Measurements from ENCODE around the gene RNASET2.
"Not testable (repeated sequence)": the region's sequence is repeated elsewhere in the genome, so short reads cannot be mapped to it uniquely, and the experiment has no call there.

The RNASET2 gene

GRCh38 chr6:166925141-166925996 lies 31.0 kb downstream of the RNASET2 start:
- no peak for DNase-seq

- no peak for DNase-seq
Measured at GRCh38 chr6:166924531-166924930, 31.8 kb downstream of the RNASET2 start.

GRCh38 chr6:166922937-166923336 lies 33.4 kb downstream of the RNASET2 start:
- no peak for DNase-seq

- no peak for DNase-seq
Measured at GRCh38 chr6:166921570-166921969, 34.8 kb downstream of the RNASET2 start.

GRCh38 chr6:166916824-166917223 lies 39.5 kb downstream of the RNASET2 start:
- no peak for DNase-seq

GRCh38 chr6:166915484-166915883 lies 40.9 kb downstream of the RNASET2 start:
- DNase-seq, result not testable (repeated sequence)

GRCh38 chr6:166914952-166915351 lies 41.4 kb downstream of the RNASET2 start:
- not testable (repeated sequence) for DNase-seq

GRCh38 chr6:166911248-166911677 lies 45.1 kb downstream of the RNASET2 start:
- no peak for DNase-seq

GRCh38 chr6:166910601-166911000 lies 45.7 kb downstream of the RNASET2 start:
- DNase-seq, result no peak

- DNase-seq, result no peak
Measured at GRCh38 chr6:166908811-166909210, 47.5 kb downstream of the RNASET2 start.

GRCh38 chr6:166907871-166908806 lies 48.2 kb downstream of the RNASET2 start:
- no peak for DNase-seq

- no peak for DNase-seq
Measured at GRCh38 chr6:166907373-166907841, 48.9 kb downstream of the RNASET2 start.

- DNase-seq, result no peak
Measured at GRCh38 chr6:166906376-166907044, 49.8 kb downstream of the RNASET2 start.

- no peak for DNase-seq
Measured at GRCh38 chr6:166905505-166906134, 50.7 kb downstream of the RNASET2 start.

GRCh38 chr6:166905013-166905412 lies 51.3 kb downstream of the RNASET2 start:
- DNase-seq, result no peak

GRCh38 chr6:166904101-166904746 lies 52.1 kb downstream of the RNASET2 start:
- DNase-seq, result no peak

GRCh38 chr6:166903500-166903899 lies 52.9 kb downstream of the RNASET2 start:
- DNase-seq, result no peak

GRCh38 chr6:166903027-166903426 lies 53.3 kb downstream of the RNASET2 start:
- DNase-seq, result no peak

- DNase-seq, result no peak
Measured at GRCh38 chr6:166902211-166902755, 54.1 kb downstream of the RNASET2 start.

GRCh38 chr6:166901626-166902025 lies 54.7 kb downstream of the RNASET2 start:
- no peak for DNase-seq

GRCh38 chr6:166900956-166901607 lies 55.3 kb downstream of the RNASET2 start:
- no peak for DNase-seq
